Measurements from ENCODE around the gene FAM117A.

The FAM117A gene

DNA sequence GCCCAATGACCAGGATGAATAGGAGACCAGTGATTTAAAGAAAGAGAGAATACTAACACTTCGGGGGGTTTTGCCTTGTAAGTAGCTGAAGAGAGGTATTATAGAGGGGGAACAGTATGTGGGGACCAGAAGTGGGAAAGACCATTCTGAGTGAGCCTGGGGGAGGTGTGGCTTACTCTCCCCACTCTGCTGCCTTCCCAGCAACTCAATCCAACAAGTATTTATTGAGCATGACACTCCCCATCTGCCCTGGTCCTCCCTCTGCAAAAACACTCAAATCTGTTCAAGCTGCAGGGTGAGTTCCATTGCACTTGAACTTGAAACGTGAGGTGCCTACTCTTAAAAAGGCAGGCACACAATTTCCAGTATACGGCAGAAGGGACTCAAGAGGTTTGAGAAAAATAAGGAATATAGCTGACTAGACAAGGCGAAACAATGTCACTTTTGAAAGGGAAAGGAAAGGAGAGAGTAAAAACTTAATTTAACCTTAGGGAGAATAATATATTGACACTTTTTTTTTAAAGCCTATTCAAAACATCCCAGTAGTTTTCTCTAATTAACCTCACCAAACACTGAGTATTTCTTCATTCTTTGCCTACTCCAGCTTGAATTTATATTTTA lies 8.2 kb downstream of the FAM117A start:
- no peak for DNase-seq (ENCODE audit: low read depth)
- TF ChIP-seq POLR2A (IDR thresholded peaks at IDR 0.05; ENCODE audit: extremely low read depth, insufficient read length) (no peak), MYC (IDR thresholded peaks at IDR 0.05; ENCODE audit: low read depth, low read length) (no peak)
- TF ChIP-seq, protein P1, sequence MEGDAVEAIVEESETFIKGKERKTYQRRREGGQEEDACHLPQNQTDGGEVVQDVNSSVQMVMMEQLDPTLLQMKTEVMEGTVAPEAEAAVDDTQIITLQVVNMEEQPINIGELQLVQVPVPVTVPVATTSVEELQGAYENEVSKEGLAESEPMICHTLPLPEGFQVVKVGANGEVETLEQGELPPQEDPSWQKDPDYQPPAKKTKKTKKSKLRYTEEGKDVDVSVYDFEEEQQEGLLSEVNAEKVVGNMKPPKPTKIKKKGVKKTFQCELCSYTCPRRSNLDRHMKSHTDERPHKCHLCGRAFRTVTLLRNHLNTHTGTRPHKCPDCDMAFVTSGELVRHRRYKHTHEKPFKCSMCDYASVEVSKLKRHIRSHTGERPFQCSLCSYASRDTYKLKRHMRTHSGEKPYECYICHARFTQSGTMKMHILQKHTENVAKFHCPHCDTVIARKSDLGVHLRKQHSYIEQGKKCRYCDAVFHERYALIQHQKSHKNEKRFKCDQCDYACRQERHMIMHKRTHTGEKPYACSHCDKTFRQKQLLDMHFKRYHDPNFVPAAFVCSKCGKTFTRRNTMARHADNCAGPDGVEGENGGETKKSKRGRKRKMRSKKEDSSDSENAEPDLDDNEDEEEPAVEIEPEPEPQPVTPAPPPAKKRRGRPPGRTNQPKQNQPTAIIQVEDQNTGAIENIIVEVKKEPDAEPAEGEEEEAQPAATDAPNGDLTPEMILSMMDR (IDR thresholded peaks at IDR 0.05; ENCODE audit: low read depth, low read length) = no peak
- TF ChIP-seq, protein P2, sequence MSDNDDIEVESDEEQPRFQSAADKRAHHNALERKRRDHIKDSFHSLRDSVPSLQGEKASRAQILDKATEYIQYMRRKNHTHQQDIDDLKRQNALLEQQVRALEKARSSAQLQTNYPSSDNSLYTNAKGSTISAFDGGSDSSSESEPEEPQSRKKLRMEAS (IDR thresholded peaks at IDR 0.05; ENCODE audit: low read depth, low read length) = no peak
- H3K4me3 ChIP-seq (ENCODE audit: low read depth, low read length) = no peak overlapping the region

DNA sequence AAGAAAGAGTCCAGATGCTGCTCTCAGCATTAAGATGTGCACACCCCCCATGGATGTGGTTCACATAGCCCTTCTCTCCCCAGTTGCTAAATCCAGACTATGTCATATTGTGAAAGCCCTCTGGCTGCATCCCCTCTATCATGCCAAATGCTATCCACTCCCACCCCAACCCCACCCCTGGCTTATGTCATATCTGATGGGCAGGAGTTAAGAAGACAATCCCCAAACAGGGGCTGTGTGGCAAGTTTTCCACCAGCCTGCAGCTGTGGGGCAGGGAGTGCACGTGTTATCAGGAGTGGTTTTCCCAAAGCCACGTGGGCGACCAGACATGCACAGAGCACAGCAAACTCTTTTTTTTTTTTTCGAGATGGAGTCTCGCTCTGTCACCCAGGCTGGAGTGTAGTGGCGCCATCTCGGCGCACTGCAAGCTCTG lies 10.0 kb downstream of the FAM117A start:
- H3K4me3 ChIP-seq (ENCODE audit: low read depth, low read length) = no peak overlapping the region
- TF ChIP-seq POLR2A (IDR thresholded peaks at IDR 0.05; ENCODE audit: extremely low read depth, insufficient read length) (no peak), MYC (IDR thresholded peaks at IDR 0.05; ENCODE audit: low read depth, low read length) (no peak)
- TF ChIP-seq, protein P2 (IDR thresholded peaks at IDR 0.05; ENCODE audit: low read depth, low read length) = no peak
- TF ChIP-seq, protein P1 (IDR thresholded peaks at IDR 0.05; ENCODE audit: low read depth, low read length) = no peak
- peak; percentile 35 for DNase-seq (ENCODE audit: low read depth)

DNA sequence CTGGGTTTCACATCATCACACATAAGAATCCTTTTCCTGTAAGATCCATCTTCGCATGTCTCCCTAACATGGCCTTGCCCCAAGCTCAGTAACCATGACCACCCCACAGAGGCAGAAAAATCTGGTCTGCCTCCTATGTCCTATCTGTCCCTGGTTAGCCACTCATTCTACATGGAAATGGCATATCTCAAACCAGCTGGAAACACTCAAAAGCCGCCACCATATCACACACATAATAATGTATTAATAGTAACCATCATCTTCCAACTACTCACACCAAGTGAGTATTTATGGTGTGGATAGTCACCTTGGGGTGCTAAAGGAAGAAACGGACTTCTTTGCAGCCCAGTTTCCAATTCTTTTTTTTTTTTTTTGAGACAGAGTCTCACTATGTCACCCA lies 11.4 kb downstream of the FAM117A start:
- no peak overlapping the region for H3K4me3 ChIP-seq (ENCODE audit: low read depth, low read length)
- DNase-seq (ENCODE audit: low read depth) = no peak
- no peak for TF ChIP-seq POLR2A (IDR thresholded peaks at IDR 0.05; ENCODE audit: extremely low read depth, insufficient read length)
- no peak for TF ChIP-seq MYC (IDR thresholded peaks at IDR 0.05; ENCODE audit: low read depth, low read length)
- TF ChIP-seq, protein P1 (IDR thresholded peaks at IDR 0.05; ENCODE audit: low read depth, low read length) = no peak

DNA sequence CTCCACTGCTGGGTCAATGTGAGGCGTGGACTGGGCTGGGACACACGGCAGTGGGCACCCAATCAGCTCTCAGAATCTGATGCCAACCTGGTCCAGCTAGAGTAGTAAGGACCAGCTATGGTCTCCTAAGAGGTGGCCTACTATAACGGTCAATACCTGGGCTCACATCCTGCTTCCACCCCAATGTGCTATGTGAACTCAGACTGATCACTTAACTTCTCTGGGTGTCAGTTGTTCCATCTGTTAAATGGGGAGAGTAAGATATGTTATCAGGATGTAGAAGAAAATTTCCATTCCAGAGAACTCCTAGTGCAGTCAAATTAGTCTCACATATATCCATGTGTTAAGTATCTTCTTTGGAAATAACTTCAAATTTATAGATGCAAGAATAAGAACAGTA lies 14.2 kb downstream of the FAM117A start:
- no peak overlapping the region for H3K4me3 ChIP-seq (ENCODE audit: low read depth, low read length)
- TF ChIP-seq, protein P2 (IDR thresholded peaks at IDR 0.05; ENCODE audit: low read depth, low read length) = no peak
- TF ChIP-seq POLR2A (IDR thresholded peaks at IDR 0.05; ENCODE audit: extremely low read depth, insufficient read length) (no peak), MYC (IDR thresholded peaks at IDR 0.05; ENCODE audit: low read depth, low read length) (no peak)
- no peak for DNase-seq (ENCODE audit: low read depth)

DNA sequence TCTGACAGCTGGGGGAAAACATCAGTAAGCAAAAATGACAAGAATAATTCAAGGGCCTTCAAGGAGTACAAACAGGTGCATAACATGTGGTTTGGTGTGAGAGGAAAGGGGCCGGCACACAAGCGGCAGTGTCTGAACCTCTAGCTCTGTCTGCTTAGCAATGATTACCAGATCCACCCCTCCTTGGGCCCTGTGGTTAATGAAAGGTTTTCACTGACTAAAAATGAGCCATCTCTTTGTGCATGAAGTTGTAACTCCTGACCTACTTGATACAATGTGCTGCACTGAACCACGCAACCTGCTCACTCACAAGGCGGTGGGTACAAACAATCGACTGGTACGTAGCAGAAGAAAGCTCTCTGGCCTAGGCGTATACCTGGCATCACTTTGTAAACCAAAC lies 15.1 kb downstream of the FAM117A start:
- H3K4me3 ChIP-seq (ENCODE audit: low read depth, low read length) = no peak overlapping the region
- DNase-seq (ENCODE audit: low read depth) = no peak
- TF ChIP-seq, protein P2 (IDR thresholded peaks at IDR 0.05; ENCODE audit: low read depth, low read length) = no peak
- TF ChIP-seq, protein P1 (IDR thresholded peaks at IDR 0.05; ENCODE audit: low read depth, low read length) = no peak
- TF ChIP-seq POLR2A (IDR thresholded peaks at IDR 0.05; ENCODE audit: extremely low read depth, insufficient read length) (no peak), MYC (IDR thresholded peaks at IDR 0.05; ENCODE audit: low read depth, low read length) (no peak)

DNA sequence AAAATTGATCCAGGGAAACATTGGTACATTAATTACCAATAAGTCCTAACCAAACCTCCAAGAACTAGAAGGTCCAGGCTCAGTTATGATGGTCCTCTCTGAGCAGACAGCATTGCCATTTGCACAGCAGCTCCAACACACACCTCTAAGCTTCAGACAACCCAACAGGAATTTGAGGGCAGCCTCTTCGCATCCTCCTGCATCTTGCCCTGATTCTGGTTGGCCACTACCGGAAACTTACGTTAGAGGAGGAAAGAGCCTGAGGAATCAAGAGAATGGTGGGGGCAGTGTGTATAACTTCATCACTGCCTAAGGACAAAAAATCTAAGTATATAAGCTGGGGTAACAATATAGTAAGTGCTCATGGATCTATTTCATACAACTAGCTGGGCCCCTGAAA lies 15.7 kb downstream of the FAM117A start:
- no peak for DNase-seq (ENCODE audit: low read depth)
- TF ChIP-seq, protein P2 (IDR thresholded peaks at IDR 0.05; ENCODE audit: low read depth, low read length) = no peak
- TF ChIP-seq POLR2A (IDR thresholded peaks at IDR 0.05; ENCODE audit: extremely low read depth, insufficient read length) (no peak), MYC (IDR thresholded peaks at IDR 0.05; ENCODE audit: low read depth, low read length) (no peak)
- TF ChIP-seq, protein P1 (IDR thresholded peaks at IDR 0.05; ENCODE audit: low read depth, low read length) = no peak
- no peak overlapping the region for H3K4me3 ChIP-seq (ENCODE audit: low read depth, low read length)
